Left lobe of liver (tissue), 2 donors: ENCODE measurements around the gene NGFR. TPM values are rescaled to one million over a fixed set of nuclear protein-coding genes. Genes with fewer than 3 reads are reported as not detected.
"Not testable (repeated sequence)": the region's sequence is repeated elsewhere in the genome, so short reads cannot be mapped to it uniquely, and the experiment has no call there.

Source experiments
- ATAC-seq: fragments of 200-7000 bp; cut with Tn5 transposase; one replicate; pipeline ENCODE4 v1.9.1; 2020; ENCODE audit warnings: mild to moderate bottlenecking, moderate library complexity
- DNase-seq: peaks from one replicate; pipeline ENCODE4 v3.0.0-alpha.2; 2020; ENCODE audit warnings: low spot score
- total RNA-seq: library from RNA; stranded (reverse); gene quantifications from one replicate; pipeline ENCODE4 v1.2.1, GENCODE V29; 2021
- donor health status: DM: no; HTN: no; CAD: no; lungs with moderate emphysema.
- donor health status: DM: no; HTN: yes; CAD: no.

The NGFR gene
- total RNA-seq, 1 donor from 2014 or later, result 14.0 TPM

GRCh38 chr17:49530118-49530517 is 35.0 kb downstream of the NGFR start:
- no peak for DNase-seq
- ATAC-seq, result no peak

- DNase-seq (no peak), ATAC-seq (no peak)
Observed at GRCh38 chr17:49543860-49544259, 48.8 kb downstream of the NGFR start.

- ATAC-seq (no peak), DNase-seq (no peak)
Observed at GRCh38 chr17:49545007-49545660, 50.0 kb downstream of the NGFR start.

GRCh38 chr17:49545806-49546545 is 50.9 kb downstream of the NGFR start:
- DNase-seq, result no peak
- ATAC-seq, result no peak

GRCh38 chr17:49546546-49547535 is 51.7 kb downstream of the NGFR start:
- no peak for ATAC-seq
- DNase-seq, result no peak

- ATAC-seq, result no peak
- no peak for DNase-seq
Observed at GRCh38 chr17:49547566-49547965, 52.5 kb downstream of the NGFR start.

- DNase-seq (no peak), ATAC-seq (peak; percentile 50)
Observed at GRCh38 chr17:49548051-49548505, 53.0 kb downstream of the NGFR start.

- ATAC-seq (peak; percentile 57), DNase-seq (no peak)
Observed at GRCh38 chr17:49548506-49549310, 53.6 kb downstream of the NGFR start.

- ATAC-seq (no peak), DNase-seq (no peak)
Observed at GRCh38 chr17:49549311-49549605, 54.2 kb downstream of the NGFR start.

- DNase-seq (no peak), ATAC-seq (no peak)
Observed at GRCh38 chr17:49549691-49550678, 54.9 kb downstream of the NGFR start.

GRCh38 chr17:49550764-49551163 is 55.7 kb downstream of the NGFR start:
- DNase-seq, ATAC-seq: not testable (repeated sequence)

GRCh38 chr17:49551221-49552069 is 56.4 kb downstream of the NGFR start:
- peak; percentile 82 for ATAC-seq
- peak; percentile 85 for DNase-seq

- no peak for ATAC-seq
- no peak for DNase-seq
Observed at GRCh38 chr17:49552070-49552751, 57.1 kb downstream of the NGFR start.

- no peak for DNase-seq
- no peak for ATAC-seq
Observed at GRCh38 chr17:49553676-49554335, 58.7 kb downstream of the NGFR start.

- DNase-seq, result no peak
- no peak for ATAC-seq
Observed at GRCh38 chr17:49554694-49555494, 59.8 kb downstream of the NGFR start.

GRCh38 chr17:49555495-49556222 is 60.6 kb downstream of the NGFR start:
- no peak for ATAC-seq
- no peak for DNase-seq
